Measurements from ENCODE around the gene TMEM183A.

TMEM183A gene

GRCh38 chr1:203031467-203031866 lies 24.3 kb downstream of the TMEM183A start:
- DNase-seq: no peak

GRCh38 chr1:203033287-203033686 lies 26.1 kb downstream of the TMEM183A start:
- no peak for DNase-seq

GRCh38 chr1:203033917-203034316 lies 26.7 kb downstream of the TMEM183A start:
- DNase-seq: no peak

GRCh38 chr1:203034422-203035110 lies 27.4 kb downstream of the TMEM183A start:
- no peak for DNase-seq

GRCh38 chr1:203035111-203036000 lies 28.2 kb downstream of the TMEM183A start:
- DNase-seq: no peak

GRCh38 chr1:203036135-203036534 lies 29.0 kb downstream of the TMEM183A start:
- DNase-seq: no peak

- no peak for DNase-seq
These were observed 29.4 kb downstream of the TMEM183A start for GRCh38 chr1:203036537-203036936.

- no peak for DNase-seq
These were observed 30.5 kb downstream of the TMEM183A start for GRCh38 chr1:203037509-203038190.

GRCh38 chr1:203038217-203038741 lies 31.1 kb downstream of the TMEM183A start:
- DNase-seq: peak; percentile 87

- DNase-seq: peak; percentile 66
These were observed 31.9 kb downstream of the TMEM183A start for GRCh38 chr1:203038891-203039608.

- DNase-seq: no peak
These were observed 32.7 kb downstream of the TMEM183A start for GRCh38 chr1:203039609-203040512.

GRCh38 chr1:203040513-203041275 lies 33.5 kb downstream of the TMEM183A start:
- DNase-seq: no peak

- no peak for DNase-seq
These were observed 34.3 kb downstream of the TMEM183A start for GRCh38 chr1:203041351-203041932.

GRCh38 chr1:203043830-203044545 lies 36.8 kb downstream of the TMEM183A start:
- no peak for DNase-seq

GRCh38 chr1:203044546-203045250 lies 37.5 kb downstream of the TMEM183A start:
- DNase-seq: no peak

- no peak for DNase-seq
These were observed 38.2 kb downstream of the TMEM183A start for GRCh38 chr1:203045336-203045735.

- no peak for DNase-seq
These were observed 38.8 kb downstream of the TMEM183A start for GRCh38 chr1:203045821-203046594.

Measured in fibroblast of skin of back (primary cell).